Fibroblast of the conjunctiva (primary cell): ENCODE data around the gene MEF2D.

Source experiments
- DNase-seq: peaks from one replicate; pipeline ENCODE4 v3.0.0-alpha.2; 2010; ENCODE audit warnings: low read depth

MEF2D gene

DNA sequence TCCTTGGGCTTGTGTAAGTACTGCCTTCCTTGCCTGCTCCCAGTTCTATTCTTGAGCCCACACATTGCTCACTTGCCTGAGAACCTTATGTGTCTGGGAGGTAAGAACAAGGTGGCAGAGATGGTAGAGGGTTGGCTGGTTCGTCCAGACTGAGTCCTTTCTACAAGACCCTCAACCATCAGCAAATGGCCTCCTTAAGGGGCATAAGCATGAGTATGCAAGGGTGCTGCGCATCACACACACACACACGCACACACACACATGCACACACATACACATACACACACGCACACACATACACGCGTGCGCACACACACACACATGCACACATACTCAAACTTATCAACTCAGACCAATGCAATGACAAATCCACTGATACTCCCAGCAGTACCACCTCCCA, 74.6 kb downstream of the MEF2D start:
- no peak for DNase-seq

DNA sequence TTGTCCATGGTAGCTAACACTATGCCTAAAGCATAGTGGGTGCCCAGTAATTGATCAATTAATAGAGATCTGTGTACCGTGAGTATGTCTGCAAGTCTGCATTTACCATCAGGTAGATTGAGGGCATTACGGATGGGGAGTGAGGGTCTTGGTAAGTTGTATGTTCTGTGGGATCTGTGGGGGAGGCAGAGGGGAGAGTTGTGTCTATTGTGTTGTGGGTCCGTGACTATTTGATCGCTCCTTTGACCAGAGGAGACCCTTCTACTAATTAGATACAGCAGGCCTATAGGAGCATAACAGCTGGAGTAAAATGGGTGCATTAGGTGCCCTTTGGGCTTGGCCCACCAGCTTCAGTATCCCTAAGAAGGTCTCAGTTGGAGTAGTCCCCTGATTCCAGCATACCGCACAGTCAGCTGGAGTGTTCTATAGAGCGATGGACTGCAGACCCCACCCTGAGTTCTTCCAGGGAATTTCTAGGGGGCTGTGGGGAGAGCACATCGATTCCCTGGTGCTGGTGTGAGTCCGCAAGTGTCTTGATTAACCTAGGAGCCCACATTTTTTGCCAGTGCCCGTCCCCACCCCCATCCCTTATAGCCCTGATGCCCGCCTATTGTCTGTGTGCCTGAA, 75.7 kb downstream of the MEF2D start:
- no peak for DNase-seq

DNA sequence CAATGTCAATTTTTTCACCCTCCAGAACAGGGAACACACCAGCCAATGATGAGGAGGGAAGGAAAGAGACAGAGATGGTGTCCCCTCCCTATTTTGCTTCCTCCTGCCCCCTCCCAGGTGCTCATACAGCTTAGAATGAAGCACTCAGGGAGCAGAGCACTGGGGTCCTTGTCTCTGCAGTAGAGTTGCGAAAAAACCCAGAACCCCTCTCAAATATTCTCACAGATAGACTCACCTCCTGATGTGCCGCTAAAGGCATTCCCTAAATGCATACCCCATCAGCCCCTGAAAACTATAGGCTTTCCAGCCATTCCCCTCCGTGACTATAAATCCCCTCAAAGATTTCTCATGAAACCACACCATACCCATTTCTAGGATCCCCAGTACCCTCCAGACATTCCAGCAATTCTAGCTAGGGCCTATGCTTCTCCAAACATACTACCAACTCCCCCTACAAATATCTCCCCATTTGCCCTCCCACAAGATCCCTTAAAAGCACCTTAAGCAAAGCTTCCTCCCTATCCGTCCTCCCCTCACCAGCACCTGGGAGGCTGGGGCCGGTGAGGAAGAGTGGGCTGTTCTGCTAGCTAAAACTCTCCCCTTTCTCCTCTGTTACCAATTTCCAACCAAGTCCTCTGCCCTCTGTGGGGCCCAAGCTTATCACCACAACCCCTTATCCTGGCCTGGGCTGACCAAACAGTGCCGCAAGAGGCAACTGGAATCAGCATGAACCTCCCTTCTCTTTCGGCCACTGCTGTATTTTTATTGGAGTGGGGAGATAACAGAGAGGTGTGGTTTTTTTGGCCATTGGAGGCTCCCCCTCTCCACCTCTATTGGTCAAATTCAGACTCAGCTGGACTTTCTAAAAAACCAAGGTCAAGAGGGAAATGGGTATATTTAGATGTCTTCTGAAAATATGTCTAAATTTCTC, 76.9 kb downstream of the MEF2D start:
- no peak for DNase-seq

DNA sequence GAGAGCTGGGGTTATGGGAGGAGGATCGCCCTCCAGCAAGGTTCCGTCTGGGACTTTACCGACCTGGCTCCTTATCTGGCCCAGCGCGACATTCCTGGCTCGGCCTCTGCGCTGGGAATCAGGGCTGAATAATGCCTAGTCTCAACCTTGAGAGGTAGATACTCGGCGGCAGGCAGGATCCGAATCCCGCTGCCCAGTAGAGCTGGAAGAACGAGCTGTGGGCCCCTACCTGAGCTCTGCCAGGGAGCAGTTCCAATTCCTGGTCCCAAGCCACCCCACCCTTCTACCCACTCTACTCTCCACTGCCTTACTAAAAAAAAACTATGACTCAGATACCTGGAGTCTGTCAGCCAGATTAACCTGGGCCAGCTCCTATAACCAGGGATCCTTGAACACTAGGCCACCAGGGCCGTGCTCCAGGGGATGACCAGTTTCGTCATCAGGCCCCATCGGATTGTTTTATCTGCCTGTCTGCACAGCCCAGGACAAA, 77.9 kb downstream of the MEF2D start:
- DNase-seq = no peak

DNA sequence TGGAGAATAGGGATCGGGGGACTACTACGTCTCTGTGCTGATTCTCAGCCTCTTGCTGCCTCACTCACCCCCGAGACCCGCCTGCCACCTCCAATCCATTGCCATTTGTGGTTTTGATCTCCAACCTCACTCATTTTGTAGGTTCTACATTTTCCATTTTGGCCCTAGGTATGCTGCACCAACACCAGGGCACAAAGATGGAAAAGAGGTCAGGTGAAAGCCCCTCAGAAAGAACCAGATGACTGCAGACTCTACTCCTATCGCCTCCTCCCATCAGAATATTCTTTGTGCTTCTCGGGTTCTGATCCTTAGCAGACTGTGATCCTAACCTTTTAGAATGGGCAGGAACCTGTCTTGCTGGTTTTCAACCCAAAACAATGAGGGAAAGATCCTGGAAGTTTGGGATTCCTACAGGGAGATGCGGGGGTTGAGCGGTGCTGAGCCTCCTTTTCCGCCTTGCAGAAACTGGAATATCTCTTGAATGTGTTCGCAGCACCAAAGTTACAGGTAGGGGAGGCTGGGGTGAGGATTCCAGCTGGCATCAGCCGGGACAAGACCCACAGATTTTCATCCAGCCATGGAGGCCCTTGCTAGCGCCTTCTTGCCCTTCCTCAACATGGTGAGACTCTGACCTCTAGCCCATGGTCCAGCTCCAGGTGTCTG, 78.5 kb downstream of the MEF2D start:
- no peak for DNase-seq

DNA sequence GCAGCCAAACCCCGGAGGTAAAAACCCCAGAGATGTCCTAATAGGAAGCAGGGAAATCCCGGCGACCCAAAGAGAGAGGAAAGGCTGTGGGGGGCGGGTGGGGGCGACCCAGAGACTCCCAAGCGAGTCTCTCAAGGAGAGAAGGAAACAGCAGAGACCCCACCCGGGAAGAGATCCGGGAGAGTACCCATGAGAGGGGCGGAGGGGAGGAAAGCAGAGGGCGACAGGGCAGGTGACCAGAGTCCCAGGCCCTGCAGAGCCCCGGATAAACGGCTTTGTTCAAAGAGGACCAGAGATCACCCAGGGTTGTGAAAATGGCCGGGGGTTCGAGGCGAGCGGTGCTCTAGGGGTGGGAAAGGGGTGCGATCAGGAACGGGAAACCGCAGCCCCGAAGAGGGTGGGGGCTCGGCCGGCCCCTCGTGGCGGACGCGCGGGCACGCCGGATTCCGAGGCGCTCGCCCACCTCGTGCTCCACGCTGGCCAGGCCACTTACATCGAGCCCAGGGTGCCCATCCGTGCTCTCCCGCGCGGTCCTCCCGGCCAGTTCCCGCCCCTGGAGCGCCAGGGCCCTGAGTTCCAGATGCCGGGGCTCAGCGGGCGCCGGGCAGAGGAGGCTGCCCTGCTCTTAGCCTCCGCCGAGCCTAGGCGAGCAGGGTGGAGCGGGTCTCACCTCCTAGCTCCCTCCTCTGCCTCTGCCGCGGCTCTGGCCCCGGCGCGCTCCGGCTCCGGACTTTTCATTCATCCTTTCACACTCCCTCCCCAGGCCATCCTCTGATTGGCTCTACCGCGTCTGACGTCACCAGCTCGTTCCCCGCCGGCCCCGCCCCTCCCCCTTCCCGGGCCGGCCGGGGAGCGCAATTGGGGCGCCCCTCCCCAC, 79.3 kb downstream of the MEF2D start:
- DNase-seq = peak; percentile 6

DNA sequence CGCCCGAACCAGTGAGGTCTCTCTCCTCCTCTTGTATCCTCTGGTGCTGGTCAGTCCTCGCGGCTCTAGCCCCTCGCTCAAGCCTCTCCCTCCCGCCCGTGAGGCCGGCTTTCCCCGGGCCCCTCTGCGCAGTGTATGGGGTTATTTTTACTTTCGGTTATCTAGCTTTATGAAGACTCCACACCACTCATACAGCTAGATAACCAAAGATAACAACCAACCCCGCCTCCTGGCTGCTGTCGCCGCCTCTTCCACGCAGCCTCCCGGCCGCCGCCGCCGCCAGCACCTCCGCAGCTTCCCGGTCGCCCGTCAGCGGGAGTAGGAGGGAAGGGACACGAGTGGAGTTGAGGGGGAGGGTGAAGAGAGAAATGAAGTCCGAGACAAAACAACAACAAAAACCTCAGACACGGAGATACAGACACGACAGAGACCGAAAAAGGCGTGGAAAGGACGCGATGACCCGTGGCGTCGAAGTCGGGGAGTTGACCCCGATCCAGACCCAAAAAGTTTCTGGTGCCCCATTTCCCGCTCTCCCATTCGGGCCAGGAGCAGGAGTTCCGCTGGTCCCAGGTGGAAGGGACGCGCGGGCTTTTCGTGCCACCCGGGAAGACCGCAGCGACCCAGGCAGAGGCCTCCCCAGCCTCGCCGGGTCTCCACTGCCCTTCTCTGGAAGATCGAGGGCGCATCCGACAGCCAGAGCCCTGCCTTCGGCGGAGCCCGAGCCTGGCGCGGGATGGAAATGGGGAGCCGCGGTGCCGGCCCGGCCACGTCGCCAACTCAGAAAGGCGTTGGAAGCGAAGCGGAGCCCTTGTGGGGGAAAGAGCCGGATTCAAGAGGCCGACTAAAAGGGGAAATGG, 80.1 kb downstream of the MEF2D start:
- no peak for DNase-seq

DNA sequence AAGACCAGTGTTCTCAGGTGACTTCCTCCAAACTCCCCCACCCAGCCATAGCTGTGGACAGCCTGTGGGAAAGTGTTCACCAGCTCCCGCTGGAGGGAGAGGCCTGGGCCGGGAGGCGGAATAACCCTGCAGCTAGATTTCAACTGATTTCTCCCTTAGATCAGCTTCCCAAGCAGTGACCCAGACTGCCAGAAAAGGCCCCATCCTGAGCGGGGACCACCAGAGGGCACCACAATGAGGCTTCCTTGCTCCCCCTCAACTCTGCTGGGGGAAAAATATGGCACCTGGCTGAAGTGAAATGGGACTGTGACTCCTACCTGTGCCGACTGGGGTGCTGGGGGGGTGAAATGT, 80.7 kb downstream of the MEF2D start:
- DNase-seq = no peak

DNA sequence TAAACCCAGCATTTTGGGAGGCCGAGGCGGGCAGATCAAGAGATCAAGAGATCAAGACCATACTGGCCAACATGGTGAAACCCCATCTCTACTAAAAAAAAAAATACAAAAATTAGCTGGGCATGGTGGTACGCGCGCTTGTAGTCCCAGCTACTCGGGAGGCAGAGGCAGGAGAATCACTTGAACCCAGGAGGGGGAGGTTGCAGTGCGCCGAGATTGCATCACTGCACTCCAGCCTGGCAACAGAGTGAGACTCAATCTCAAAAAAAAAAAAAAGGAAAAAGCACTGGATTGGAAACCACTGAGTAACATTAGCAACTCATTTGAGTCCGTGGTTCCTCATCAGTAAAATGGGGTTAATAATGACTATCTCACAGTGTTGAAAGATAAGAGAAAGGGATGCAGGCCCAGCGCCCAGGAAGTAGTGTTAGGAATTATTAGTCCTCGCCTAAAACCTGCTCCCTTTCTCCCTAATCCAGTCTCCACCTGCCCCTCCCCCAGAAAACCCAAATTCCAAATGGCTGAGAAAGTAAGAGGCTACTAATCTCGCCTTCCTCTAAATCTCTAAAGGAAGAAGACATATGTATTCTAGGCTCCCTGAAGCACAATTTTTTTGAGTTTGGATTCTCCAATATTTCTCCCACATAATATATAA, 82.0 kb downstream of the MEF2D start:
- no peak for DNase-seq

DNA sequence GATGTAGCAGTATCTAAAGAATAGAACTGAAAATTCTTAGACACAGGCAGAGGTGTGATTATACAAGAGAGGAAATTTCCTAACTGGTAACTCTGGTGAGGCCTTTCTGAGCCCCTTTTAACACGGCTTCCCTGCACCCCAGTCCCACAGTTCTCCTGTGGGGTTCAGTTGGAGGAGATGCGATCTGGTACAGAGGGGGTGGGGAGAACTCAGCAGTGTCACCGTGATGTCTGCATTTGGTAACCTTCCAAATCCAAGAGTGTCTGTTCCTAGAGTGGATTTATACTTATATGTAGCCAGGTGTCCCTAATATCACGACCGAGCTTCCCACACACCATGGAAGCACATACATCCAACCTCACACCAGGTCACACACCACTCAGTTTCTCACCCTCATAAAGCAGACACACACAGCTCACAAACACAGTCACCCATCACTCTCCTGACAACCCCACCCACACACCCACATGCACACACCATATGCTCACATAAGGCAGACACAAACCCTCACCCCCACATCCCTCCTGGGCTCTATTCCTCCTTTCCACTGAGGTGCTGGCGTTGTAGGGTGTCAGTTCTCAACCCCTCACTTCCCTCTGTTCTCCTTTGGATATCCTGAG, 83.1 kb downstream of the MEF2D start:
- DNase-seq = no peak

DNA sequence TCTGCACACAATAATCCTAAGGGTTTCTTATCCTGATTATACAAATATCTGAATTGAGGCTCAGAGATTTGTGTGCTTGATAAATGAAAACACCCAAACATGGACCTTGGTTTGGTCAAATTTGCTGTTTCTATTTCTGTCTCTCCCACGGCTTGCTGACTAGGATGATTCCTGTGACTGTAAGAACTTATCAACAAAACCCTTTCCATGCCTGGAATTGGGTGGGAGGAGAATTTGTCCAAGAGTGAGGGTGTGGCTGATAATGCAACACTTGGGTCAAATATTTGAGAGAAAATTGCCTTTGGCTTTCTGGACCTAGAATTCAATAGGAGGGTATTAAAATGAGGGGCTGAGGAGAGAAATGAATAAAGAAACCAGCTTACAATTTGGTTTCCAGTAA, 83.6 kb downstream of the MEF2D start:
- DNase-seq = no peak

DNA sequence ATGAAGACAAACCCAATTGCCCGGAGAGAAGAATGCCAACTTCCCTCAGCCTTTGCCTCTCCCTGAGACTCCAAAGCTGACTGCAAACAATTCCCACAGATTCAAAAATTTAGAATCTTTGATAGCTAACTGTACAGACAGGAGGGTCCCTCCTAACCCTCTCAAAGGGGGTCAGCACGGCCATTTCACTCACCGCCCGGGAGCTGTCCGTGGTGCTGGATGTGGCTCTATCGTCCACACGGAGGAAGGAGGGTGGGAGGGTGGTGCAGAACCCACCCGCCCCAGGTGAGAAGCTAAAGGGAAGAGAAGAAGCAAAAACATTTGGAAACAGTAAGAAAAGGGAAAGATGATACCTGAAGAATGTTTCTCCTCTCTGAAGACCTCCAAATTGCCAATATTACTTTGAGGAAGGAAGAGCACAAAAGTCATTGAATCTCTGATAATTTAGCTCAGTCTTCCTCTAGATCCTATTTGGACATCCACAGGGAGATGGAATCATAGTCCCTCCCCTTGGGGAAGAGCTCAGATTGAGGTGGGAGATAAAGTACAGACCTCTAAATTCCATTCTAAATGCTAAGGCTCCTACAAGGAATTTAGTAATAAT, 86.0 kb downstream of the MEF2D start:
- DNase-seq = no peak
